NAMALWA (cell line): ENCODE results near the gene NHSL2.
"Not testable (repeated sequence)": the region's sequence is repeated elsewhere in the genome, so short reads cannot be mapped to it uniquely, and the experiment has no call there.

Source experiments
- DNase-seq: peaks from one replicate; pipeline ENCODE4 v3.0.0-alpha.2; 2015; ENCODE audit warnings: low spot score

Gene NHSL2

DNA sequence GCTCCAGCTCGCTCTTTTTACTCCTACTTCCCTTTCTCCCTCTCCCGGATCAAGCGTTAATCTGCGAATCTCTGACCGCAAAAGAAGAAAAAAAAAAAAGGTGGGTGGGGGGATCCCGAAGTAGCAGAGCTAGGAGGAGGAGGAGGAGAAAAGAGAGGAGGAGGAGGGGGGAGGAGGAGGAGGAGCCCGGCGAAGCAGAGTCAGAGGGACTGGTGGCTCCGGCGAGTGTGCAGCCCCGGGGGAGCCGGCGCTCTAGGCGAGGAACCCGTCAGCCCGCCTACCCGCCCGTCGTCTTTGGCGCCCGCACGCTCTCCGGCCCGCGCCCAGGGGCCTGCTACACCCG is at the start of gene NHSL2:
Gene NHSL2, plus strand, starts transcription at position 203 of the 343 bp plus-strand sequence.
- DNase-seq = no peak

DNA sequence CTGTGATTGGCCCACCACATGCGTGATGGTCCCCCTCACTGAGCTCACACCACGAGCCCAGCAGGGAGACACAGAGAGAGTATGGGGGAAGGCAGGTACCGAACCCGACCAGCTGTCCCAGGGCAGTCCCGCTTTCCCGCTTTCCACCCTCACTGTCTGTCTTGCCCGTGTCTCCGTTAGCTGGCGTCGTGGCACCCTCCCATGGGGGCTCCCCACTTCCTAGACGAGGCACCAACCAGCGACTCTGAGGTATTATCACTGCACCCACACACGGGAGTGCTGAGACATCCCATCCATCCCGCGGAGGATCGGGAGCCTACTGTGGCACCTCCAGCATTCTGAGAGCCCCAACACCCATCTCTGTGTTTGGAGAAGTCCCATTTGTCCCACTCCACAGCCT is 43.0 kb upstream of the NHSL2 start:
- DNase-seq = no peak

GRCh38 chrX:71869566-71869965 is 41.1 kb upstream of the NHSL2 start:
- not testable (repeated sequence) for DNase-seq

DNA sequence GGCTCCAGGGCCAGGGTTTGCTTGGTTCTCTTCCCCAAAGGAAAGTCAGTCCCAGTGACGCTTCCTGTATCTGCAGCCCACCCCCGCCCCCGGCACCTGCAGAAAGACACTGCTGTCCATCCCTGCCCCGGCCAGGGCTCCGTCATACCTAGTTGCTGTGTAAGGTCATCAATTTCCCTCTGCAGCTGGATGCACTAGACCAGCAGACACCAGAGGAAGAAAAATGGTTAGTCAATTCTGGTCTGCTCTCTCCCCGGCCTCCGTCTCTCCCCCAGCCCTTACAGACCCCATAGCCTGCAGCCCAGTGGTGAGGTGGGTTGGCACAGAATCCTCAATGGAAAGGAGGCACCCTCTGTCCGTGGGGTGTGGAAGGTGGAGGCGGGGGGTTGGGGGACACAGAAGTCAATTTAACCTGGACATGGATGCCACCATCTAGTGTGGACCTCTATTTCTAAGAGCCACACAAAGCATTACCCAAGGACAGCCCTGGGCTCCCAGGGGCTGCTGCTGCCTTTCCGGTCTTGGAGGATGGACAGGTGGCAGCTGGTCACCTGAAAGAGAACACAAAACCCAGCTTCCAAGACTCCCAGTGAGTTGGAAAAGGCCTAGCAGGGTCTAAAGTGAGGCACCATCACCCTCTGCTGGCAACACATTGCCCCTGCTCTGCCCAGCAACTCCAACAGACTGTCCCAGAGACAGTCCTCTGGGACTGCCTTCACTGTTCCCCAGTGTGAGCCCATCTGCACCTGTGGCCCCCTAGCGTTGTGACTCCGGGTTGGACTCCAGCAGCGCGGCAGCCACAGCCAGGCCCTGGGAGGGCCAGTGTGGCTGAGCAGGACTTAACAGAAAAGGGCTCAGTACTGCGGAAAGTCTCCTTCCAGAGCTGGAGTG is 40.2 kb upstream of the NHSL2 start:
- peak; percentile 2 for DNase-seq

- no peak for DNase-seq
Measured at GRCh38 chrX:71871367-71871766, 39.3 kb upstream of the NHSL2 start.

DNA sequence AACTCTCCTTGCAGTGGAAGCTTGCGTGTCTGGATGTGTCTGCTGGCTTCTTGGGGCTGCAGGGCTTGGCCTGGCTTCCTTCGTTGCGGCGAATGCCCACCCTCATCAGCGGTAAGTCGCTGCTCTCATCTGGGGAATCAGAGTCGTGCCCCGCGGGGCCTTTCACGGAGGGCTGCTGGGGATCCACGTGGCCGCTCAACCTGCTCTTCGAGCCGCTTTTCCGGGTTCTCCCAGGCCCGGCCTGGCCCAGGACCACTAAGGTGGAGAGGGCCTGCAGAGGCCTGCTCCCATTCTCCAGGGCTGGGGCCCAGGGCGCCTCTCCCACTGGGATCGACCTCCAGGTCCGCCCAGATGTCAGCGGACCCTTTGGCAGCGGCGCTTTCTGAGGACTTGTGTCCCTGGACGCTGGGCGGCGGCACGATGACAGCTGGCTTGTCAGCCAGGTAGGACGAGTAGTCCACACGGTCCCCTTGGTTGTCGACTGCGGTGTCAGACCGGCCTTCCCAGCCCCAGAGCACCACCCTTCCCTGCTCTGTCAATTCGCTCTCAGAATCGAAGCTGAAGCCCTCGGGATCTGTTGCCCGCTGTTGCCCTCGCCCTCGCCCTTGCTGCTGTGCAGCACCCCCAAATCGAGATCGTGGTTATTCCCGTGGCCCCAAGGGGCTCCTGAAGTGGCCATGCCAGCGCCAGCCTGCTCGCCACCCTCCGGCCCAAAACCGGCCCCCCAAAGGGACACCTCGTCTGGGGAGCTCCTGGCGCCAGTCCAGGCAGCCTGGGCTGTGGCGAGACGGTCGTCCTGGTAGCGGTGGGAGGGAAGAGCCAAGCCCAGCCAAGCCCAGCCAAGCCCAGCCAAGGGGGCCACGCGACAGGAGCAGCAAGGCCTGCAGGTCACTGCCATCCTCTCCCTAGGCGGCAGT is 37.8 kb upstream of the NHSL2 start:
- no peak for DNase-seq

GRCh38 chrX:71873459-71873833 is 37.2 kb upstream of the NHSL2 start:
- no peak for DNase-seq

DNA sequence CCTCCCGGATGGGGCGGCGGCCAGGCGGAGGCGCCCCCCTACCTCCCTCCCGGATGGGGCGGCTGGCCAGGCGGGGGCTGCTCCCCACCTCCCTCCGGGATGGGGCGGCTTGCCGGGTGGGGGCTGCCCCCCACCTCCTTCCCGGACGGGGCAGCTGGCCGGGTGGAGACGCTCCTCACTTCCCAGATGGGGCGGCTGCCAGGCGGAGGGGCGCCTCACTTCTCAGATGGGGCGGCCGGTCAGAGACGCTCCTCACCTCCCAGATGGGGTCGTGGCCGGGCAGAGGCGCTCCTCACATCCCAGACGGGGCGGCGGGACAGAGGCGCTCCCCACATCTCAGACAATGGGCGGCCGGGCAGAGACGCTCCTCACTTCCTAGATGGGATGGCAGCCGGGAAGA is 33.8 kb upstream of the NHSL2 start:
- DNase-seq = not testable (repeated sequence)

- DNase-seq = no peak
Measured at GRCh38 chrX:71885099-71885498, 25.5 kb upstream of the NHSL2 start.

DNA sequence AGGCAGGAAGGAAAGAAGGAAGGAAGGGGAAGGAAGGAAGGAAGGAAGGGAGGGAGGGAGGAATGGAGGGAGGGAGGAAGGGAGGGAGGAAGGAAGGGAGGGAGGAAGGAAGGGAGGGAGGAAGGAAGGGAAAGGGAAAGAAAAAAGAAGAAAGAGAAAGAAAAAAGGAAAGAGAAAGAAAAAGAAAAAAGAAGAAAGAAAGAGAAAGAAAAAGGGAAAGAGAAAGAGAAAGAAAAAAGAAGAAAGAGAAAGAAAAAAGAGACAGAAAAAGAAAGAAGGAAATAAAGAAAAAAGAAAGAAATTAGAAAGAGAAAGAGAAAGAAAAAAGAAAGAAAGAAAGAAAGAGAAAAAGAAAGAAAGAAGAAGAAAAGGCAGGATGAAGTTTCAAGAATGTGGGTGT is 15.0 kb upstream of the NHSL2 start:
- no peak for DNase-seq

GRCh38 chrX:71906144-71906543 is 4.5 kb upstream of the NHSL2 start:
- DNase-seq = no peak

DNA sequence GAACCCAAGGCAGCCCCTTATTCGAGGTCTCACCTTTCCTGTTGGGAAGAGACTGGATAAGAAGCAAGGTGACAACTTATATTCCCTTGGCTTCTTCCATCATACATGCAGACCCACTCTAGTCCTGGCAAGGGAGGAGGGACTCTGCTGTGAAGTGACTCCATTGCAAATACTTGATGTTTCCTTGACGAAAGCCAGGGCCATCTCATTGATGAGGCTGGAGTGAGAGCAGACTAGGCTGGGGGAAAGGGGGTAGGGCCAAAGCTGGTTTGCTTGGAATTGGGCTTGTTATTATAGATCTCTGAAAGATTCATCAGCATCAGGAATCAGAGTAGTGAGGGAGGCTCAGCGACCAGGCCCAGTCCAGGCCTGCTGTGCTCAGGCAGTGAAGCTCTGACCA is 2.3 kb upstream of the NHSL2 start:
- DNase-seq = no peak

- DNase-seq = no peak
Measured at GRCh38 chrX:71909956-71910355, 689 bp upstream of the NHSL2 start.

DNA sequence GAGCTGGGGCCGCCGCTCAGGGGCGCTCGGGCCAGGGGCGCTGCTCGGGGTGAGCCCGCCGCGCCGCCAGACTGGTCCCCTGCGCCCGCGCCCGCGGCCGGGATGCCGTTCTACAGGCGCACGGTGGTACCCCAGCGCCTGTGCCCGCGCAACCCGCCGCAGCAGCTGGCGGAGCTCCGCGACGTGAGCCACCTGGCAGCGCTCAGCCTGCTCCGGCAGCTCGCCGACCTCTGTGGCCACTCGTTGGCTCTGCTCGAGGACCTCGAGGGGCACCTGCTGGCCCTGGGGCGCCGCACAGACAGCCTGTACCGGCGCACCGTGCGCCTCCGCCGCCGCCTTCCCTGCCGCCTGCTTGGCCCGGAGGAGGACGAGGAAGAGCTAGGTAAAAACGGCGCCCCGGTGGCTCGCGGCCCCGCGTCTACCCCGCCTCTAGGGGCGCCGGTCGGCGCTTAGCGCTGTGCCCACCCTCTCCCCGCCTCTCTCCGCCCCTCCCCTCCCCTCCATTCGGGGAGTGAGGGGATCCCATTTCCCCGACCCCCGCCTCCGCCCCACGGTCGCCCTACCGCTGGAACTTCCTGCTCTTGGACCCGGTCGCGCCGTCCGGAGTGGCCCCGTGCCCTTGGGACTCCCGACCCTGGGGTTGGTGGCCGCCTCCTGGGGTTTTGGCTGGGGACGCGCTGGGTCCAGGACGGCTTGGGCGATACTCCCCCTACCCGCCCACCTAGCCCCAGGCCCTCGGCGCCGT is 513 bp downstream of the NHSL2 start:
- no peak for DNase-seq

DNA sequence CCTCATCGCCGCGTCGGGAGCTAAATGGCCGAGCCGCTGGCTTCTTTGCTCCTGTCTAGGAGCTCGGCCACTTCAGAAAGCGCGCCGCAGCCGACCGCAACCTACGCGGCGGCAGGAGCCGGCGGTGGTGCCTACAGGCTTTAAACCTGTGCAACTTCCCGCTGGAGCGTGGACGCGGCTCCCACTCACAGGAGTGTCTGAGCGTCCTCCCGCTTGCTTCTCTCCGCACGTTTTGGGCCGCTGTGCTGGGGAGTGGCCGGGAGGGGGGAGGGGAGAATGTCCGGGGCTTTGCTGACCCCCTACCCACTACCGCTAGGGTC is 1.0 kb downstream of the NHSL2 start:
- DNase-seq = no peak

DNA sequence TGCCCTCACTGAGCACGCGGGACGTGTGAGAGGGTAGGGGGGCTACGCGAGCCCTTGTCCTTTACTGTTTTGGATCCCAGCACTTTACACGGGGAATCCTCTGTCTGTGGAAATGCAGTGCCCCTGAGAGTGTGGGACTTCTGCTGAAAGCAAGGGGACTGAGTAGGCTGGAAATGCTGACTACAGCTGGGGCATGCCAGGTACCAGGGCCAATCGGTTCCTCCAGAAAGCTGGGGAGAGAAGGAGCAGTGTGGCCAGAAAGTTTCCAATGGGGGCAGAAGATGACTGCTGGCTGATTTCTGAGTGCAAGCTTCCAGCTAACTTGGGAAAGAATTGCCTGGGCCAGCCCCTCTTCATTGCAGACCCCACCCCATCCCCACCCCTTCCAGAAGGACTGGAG is 1.5 kb downstream of the NHSL2 start:
- no peak for DNase-seq

DNA sequence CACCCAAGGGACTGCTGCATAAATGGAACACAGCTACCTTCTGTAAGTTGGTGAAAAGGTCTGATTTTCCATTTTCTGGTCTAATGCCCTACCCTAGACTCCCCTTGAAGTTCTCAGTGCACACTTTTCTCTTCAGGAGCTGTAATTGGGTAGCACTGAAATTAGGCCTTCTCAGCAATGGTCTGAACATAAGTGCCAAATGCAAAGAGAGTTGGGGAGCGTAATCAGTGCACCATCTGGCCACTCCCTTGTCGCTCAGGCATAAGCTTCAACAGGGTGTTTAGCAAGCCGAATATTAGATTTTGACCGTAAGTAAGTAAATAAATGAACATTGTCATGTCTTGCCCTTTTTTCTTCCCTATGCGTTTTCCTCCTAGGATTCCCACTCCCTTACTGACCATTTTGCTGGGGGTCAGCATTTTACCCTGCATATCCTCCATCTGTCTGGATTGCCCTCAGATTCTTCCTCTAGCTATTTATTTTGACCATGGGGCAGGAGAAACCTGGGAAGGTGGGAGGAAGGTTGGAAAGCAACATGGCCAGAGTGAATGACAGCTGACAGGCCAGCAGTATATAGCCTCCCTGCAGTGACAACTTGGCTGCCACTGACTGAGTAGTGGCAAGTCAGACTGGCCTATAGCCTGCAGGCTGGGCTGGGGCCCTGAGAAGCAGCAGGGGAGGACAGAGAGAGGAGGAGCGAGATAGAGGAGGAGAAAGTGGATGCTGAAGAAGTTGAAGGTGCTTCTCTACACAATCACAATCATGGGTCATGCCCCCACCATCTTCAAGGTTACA is 2.7 kb downstream of the NHSL2 start:
- DNase-seq = no peak

- DNase-seq = no peak
Measured at GRCh38 chrX:71917621-71918343, 7.1 kb downstream of the NHSL2 start.

DNA sequence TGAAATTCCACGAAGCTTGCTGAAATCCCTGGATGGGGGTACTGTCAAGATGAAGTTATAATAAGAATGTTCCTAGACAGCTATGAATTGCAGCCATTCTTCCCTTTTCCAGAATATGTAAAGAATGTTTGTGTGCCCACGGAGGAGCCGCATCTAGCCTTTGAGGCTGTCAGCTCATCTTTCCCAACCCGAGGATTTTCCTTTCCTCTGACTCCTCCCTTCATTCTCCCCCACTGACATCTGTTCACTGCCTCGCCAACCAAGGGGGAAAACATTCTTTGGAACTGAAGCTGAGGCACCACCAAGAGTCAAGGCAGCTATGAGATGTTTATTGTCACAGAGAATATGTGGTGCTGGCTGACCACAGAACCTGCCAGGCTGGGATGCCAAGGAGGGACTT is 8.8 kb downstream of the NHSL2 start:
- DNase-seq = no peak

GRCh38 chrX:71919886-71920285 is 9.2 kb downstream of the NHSL2 start:
- DNase-seq = no peak

DNA sequence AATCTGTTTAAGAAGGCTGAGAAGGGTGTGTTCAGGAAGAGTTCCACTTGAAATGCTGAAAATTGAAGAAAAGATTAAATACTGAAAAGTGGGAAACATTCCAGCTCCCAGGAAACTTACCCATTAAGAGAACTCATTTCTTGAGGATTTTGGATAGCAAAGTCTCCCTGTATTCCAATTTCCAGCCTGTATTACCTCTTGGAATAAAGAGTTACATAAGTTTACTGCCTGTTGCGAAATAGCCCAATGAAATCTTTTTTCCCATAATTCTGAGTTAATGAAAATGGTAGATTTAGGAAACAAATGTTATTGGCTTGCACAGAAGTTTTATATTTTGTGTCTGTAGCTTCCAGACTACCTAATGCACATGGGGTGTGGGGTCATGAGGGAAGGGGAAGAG is 12.0 kb downstream of the NHSL2 start:
- no peak for DNase-seq
